Activated T-cell treated with anti-CD3 and anti-CD28 coated beads for 24 hours (primary cell): ENCODE data around the gene SPDYE2B.
"Not testable (repeated sequence)": the region's sequence is repeated elsewhere in the genome, so short reads cannot be mapped to it uniquely, and the experiment has no call there.

Source experiments
- DNase-seq: peaks from one replicate; pipeline ENCODE4 v3.0.0-alpha.2; 2020; ENCODE audit warnings: low read depth

Gene SPDYE2B

DNA sequence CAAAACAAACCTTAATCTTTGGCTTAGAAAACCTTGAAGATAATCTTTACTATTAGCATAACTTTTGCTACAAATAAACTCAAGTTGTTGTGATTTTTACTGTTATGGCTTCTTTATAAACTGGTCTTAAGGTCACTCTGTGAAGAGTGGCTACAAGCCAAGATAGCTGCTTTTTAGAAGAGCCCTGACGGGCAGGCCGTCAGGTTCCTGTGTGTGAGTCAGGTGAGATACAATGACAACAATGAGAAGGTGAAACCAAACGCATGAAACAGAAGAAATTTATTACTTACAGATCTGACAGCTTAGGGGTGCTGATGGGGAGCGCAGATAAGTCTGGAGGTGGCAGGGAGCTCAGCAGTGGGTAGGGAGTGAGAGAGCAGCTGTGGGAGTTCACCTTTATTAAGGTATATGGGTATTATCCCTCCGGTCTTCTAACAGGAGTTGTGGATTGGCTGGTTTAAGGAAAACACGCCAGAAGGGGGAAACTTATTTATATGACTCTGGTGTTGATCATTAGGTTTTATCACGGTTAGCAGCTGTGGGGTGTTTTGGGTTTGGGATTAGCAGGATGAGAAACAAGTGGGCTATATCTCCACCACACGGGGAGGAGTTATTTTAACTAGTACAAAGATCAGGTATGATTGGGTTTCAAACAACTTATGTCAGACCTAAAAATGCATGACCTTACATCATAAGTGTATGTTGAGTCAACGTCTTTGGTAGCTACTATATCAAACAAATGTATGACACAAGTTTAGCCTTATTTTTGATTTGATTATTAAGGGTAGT, 49.0 kb downstream of the SPDYE2B start:
- DNase-seq, result not testable (repeated sequence)
